ENCODE data around the gene SDR42E1. TPM values are rescaled to one million over a fixed set of nuclear protein-coding genes. Genes with fewer than 3 reads are reported as not detected.

SDR42E1 gene
- total RNA-seq, 1 donor from 2014 or later: 0.37 TPM

- Histone ChIP-seq H3K27ac (no peak overlapping the region), H3K9me3 (ENCODE audit: low read depth) (no peaks in the 10 kb centered on the region), H4K20me1 (ENCODE audit: low read depth) (no peaks in the 10 kb centered on the region), H3K4me2 (no peak overlapping the region), H3K9ac (no peak overlapping the region), H3K4me1 (no peaks in the 10 kb centered on the region), H3K27me3 (no peaks in the 10 kb centered on the region), H3F3A (ENCODE audit: low read depth) (no peaks in the 10 kb centered on the region), H2AFZ (replicated peaks) (no peak overlapping the region), H3K79me2 (ENCODE audit: low read depth) (no peaks in the 10 kb centered on the region), H3K36me3 (no peaks in the 10 kb centered on the region), H3K4me3 (no peak overlapping the region)
- no peak overlapping the region for H3K4me3 Mint-ChIP-seq
- H3K36me3 Mint-ChIP-seq: no peaks in the 10 kb centered on the region
- H3K9me3 Mint-ChIP-seq: no peaks in the 10 kb centered on the region
- TF ChIP-seq EZH2 (IDR thresholded peaks at IDR 0.05) (no peak), EZH2phosphoT487 (IDR thresholded peaks at IDR 0.05) (no peak)
- TF ChIP-seq, protein P1, sequence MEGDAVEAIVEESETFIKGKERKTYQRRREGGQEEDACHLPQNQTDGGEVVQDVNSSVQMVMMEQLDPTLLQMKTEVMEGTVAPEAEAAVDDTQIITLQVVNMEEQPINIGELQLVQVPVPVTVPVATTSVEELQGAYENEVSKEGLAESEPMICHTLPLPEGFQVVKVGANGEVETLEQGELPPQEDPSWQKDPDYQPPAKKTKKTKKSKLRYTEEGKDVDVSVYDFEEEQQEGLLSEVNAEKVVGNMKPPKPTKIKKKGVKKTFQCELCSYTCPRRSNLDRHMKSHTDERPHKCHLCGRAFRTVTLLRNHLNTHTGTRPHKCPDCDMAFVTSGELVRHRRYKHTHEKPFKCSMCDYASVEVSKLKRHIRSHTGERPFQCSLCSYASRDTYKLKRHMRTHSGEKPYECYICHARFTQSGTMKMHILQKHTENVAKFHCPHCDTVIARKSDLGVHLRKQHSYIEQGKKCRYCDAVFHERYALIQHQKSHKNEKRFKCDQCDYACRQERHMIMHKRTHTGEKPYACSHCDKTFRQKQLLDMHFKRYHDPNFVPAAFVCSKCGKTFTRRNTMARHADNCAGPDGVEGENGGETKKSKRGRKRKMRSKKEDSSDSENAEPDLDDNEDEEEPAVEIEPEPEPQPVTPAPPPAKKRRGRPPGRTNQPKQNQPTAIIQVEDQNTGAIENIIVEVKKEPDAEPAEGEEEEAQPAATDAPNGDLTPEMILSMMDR (IDR thresholded peaks at IDR 0.05): no peak
- no peak overlapping the region for H3K27ac Mint-ChIP-seq
- peaks cover 31% of the 10 kb centered on the region for H3K4me1 Mint-ChIP-seq
- no peak for DNase-seq (ENCODE audit: low spot score)
- H3K27me3 Mint-ChIP-seq (ENCODE audit: insufficient read depth, low read depth): no peaks in the 10 kb centered on the region
These were observed 21.7 kb upstream of the SDR42E1 start for GRCh38 chr16:82033006-82033405.

GRCh38 chr16:82031116-82032084, 20.1 kb upstream of the SDR42E1 start:
- Histone ChIP-seq H3K4me3 (no peak overlapping the region), H3K27ac (no peak overlapping the region), H3K4me1 (no peaks in the 10 kb centered on the region), H3F3A (ENCODE audit: low read depth) (no peaks in the 10 kb centered on the region), H3K27me3 (no peaks in the 10 kb centered on the region), H3K79me2 (ENCODE audit: low read depth) (no peaks in the 10 kb centered on the region), H2AFZ (replicated peaks) (no peak overlapping the region), H3K9me3 (ENCODE audit: low read depth) (no peaks in the 10 kb centered on the region), H3K9ac (no peak overlapping the region), H3K36me3 (no peaks in the 10 kb centered on the region), H3K4me2 (no peak overlapping the region), H4K20me1 (ENCODE audit: low read depth) (no peaks in the 10 kb centered on the region)
- H3K9me3 Mint-ChIP-seq: no peaks in the 10 kb centered on the region
- DNase-seq (ENCODE audit: low spot score): peak; percentile 64
- no peaks in the 10 kb centered on the region for H3K36me3 Mint-ChIP-seq
- TF ChIP-seq, protein P1 (IDR thresholded peaks at IDR 0.05): peak; percentile 74
- no peak for TF ChIP-seq EZH2phosphoT487 (IDR thresholded peaks at IDR 0.05)
- no peak overlapping the region for H3K4me3 Mint-ChIP-seq
- H3K27me3 Mint-ChIP-seq (ENCODE audit: insufficient read depth, low read depth): no peaks in the 10 kb centered on the region
- H3K27ac Mint-ChIP-seq: no peak overlapping the region
- H3K4me1 Mint-ChIP-seq: peaks cover 16% of the 10 kb centered on the region

- Histone ChIP-seq H3K27me3 (no peaks in the 10 kb centered on the region), H3K79me2 (ENCODE audit: low read depth) (no peaks in the 10 kb centered on the region), H3K4me1 (no peaks in the 10 kb centered on the region), H3K9me3 (ENCODE audit: low read depth) (no peaks in the 10 kb centered on the region), H4K20me1 (ENCODE audit: low read depth) (no peaks in the 10 kb centered on the region), H3K4me3 (no peak overlapping the region), H3K9ac (no peak overlapping the region), H2AFZ (replicated peaks) (no peak overlapping the region), H3K27ac (no peak overlapping the region), H3F3A (ENCODE audit: low read depth) (no peaks in the 10 kb centered on the region), H3K36me3 (no peaks in the 10 kb centered on the region), H3K4me2 (no peak overlapping the region)
- Mint-ChIP-seq H3K27ac (no peak overlapping the region), H3K4me3 (no peak overlapping the region), H3K9me3 (peaks cover 12% of the 10 kb centered on the region), H3K27me3 (ENCODE audit: insufficient read depth, low read depth) (no peaks in the 10 kb centered on the region), H3K4me1 (no peaks in the 10 kb centered on the region), H3K36me3 (no peaks in the 10 kb centered on the region)
- no peak for DNase-seq (ENCODE audit: low spot score)
- TF ChIP-seq, protein P1 (IDR thresholded peaks at IDR 0.05): no peak
- TF ChIP-seq EZH2 (IDR thresholded peaks at IDR 0.05) (no peak), EZH2phosphoT487 (IDR thresholded peaks at IDR 0.05) (no peak)
These were observed 16.4 kb upstream of the SDR42E1 start for GRCh38 chr16:82027629-82028064.
